Osteocyte (in vitro differentiated cells): Measurements from ENCODE around the gene TRMT112. TPM values are rescaled to one million over a fixed set of nuclear protein-coding genes. Genes with fewer than 3 reads are reported as not detected.

ENCODE experiments used
- DNase-seq: peaks from one replicate; pipeline ENCODE4 v3.0.0; 2021; ENCODE audit warnings: mixed read lengths; ENCODE audit not compliant: unreplicated experiment; ENCODE audit errors: extremely low spot score
- H3K27ac Mint-ChIP-seq: one replicate; pipeline ENCODE4 v1.8.0; 2021; ENCODE audit warnings: mild to moderate bottlenecking, mixed read lengths; ENCODE audit not compliant: unreplicated experiment
- H3K27me3 Mint-ChIP-seq: one replicate; pipeline ENCODE4 v1.8.0; 2021; ENCODE audit warnings: mixed read lengths; ENCODE audit not compliant: unreplicated experiment
- H3K36me3 Mint-ChIP-seq: one replicate; pipeline ENCODE4 v1.8.0; 2021; ENCODE audit warnings: mixed read lengths; ENCODE audit not compliant: unreplicated experiment
- H3K4me1 Mint-ChIP-seq: one replicate; pipeline ENCODE4 v1.8.0; 2021; ENCODE audit warnings: mixed read lengths; ENCODE audit not compliant: unreplicated experiment
- H3K4me3 Mint-ChIP-seq: one replicate; pipeline ENCODE4 v1.8.0; 2021; ENCODE audit warnings: mild to moderate bottlenecking, moderate library complexity, mixed read lengths; ENCODE audit not compliant: unreplicated experiment
- H3K9me3 Mint-ChIP-seq: one replicate; pipeline ENCODE4 v1.8.0; 2021; ENCODE audit warnings: mixed read lengths; ENCODE audit not compliant: unreplicated experiment
- total RNA-seq: library from RNA; stranded (reverse); gene quantifications from 2 replicates; pipeline ENCODE4 v1.2.1, GENCODE V29; 2021
- TF ChIP-seq, protein P1 (sequence below): fragments of 200-600 bp; sonication (generic); IDR thresholded peaks from 2 replicates; pipeline ENCODE4 v1.5.0; 2021; ENCODE audit warnings: antibody characterized with exemption, mild to moderate bottlenecking, moderate library complexity

Gene TRMT112
- total RNA-seq, 1 donor from 2014 or later, result 159 TPM

GRCh38 chr11:64349404-64349803 lies 32.0 kb upstream of the TRMT112 start:
- Mint-ChIP-seq H3K27me3 (no peaks in the 10 kb centered on the region), H3K9me3 (no peaks in the 10 kb centered on the region), H3K36me3 (no peaks in the 10 kb centered on the region), H3K4me1 (no peaks in the 10 kb centered on the region), H3K4me3 (no peak overlapping the region), H3K27ac (no peak overlapping the region)
- DNase-seq, result no peak
- TF ChIP-seq, protein P1, sequence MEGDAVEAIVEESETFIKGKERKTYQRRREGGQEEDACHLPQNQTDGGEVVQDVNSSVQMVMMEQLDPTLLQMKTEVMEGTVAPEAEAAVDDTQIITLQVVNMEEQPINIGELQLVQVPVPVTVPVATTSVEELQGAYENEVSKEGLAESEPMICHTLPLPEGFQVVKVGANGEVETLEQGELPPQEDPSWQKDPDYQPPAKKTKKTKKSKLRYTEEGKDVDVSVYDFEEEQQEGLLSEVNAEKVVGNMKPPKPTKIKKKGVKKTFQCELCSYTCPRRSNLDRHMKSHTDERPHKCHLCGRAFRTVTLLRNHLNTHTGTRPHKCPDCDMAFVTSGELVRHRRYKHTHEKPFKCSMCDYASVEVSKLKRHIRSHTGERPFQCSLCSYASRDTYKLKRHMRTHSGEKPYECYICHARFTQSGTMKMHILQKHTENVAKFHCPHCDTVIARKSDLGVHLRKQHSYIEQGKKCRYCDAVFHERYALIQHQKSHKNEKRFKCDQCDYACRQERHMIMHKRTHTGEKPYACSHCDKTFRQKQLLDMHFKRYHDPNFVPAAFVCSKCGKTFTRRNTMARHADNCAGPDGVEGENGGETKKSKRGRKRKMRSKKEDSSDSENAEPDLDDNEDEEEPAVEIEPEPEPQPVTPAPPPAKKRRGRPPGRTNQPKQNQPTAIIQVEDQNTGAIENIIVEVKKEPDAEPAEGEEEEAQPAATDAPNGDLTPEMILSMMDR, result no peak

DNA sequence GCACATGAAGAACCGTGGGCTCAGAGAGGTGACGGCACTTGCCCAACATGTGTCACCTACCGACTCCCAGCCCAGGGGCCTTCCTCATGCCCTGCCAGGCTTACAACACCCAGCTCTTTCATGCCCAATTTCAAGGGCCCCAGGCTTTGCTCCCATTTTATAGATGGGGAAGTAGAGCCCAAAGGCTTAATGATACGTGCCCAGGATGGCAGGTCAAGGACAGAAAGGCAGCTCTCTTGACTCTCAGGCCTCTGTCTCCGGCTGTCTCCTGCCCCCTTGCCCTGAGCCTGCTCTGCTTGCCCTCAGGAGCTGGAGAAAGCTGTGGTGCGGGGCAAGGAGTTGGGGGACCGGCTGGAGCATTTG lies 31.6 kb upstream of the TRMT112 start:
- Mint-ChIP-seq H3K27ac (no peak overlapping the region), H3K9me3 (no peaks in the 10 kb centered on the region), H3K27me3 (no peaks in the 10 kb centered on the region), H3K4me3 (no peak overlapping the region), H3K4me1 (no peaks in the 10 kb centered on the region), H3K36me3 (no peaks in the 10 kb centered on the region)
- TF ChIP-seq, protein P1, result no peak
- DNase-seq, result no peak

DNA sequence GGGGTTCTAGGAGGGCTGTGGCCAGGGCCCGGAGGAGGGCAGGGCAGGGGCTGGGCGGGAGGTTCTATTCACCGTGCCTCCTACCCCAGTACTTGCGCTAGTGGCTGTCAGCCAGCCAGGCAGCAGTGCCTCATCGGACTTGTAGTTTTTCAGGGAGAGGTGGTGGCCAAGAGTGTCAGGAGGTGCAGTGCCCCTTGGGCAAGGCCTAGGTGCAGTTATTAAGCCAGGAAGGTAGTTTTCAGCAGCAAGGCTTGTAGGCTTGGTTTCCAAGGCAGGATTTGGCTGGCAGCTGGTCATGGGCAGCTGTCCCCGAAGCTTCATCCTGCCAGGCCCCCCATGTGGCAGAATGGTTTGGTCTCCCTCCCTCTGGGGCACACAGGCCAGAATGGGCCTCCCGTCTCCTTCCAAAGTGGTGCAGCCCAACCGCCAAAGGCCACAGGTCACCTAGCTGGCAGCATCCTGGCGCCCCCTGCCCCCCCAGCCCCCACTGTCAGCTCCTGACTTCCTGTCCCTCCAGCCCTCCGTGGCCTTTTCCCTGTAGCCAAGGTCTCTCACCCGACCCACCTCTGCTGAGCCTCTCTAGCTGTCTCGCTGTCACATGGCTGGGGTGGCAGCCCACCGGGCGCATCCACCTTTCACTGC lies 31.1 kb upstream of the TRMT112 start:
- no peaks in the 10 kb centered on the region for H3K4me1 Mint-ChIP-seq
- H3K27ac Mint-ChIP-seq, result no peak overlapping the region
- H3K4me3 Mint-ChIP-seq, result no peak overlapping the region
- TF ChIP-seq, protein P1, result no peak
- H3K36me3 Mint-ChIP-seq, result no peaks in the 10 kb centered on the region
- H3K27me3 Mint-ChIP-seq, result no peaks in the 10 kb centered on the region
- no peak for DNase-seq
- no peaks in the 10 kb centered on the region for H3K9me3 Mint-ChIP-seq

DNA sequence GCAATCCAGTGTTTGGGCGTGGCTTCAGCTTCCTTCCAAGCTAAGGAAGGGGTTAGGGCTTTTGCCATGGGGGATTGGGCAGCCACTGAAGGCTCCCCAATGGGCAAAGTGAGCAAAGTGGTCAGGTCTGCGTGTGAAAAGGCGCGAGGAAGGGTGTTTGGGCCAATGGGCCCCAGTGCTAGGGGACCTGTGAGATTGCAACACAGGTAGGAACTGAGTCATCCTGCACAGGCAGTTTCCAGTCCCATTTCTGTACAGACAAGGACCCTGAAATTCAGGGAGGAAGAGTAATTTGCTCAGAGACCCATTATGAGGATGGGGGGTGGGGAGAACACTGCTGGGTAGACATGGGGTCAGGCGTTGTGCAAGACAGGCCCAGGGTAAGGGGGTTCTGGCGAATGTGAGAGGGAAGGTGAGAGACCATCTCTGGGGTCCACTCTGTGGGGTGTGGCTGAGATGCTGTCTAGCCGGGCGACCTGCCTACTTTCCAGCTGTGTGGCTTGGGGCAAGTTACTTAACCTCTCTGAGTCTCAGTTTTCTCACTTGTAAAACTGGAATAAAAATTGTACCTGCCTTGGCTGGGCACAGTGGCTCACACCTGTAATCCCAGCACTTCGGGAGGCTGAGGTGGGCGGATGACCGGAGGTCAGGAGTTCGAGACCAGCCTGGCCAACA lies 30.0 kb upstream of the TRMT112 start:
- H3K4me1 Mint-ChIP-seq, result no peaks in the 10 kb centered on the region
- TF ChIP-seq, protein P1, result no peak

GRCh38 chr11:64344787-64345186 lies 27.4 kb upstream of the TRMT112 start:
- no peaks in the 10 kb centered on the region for H3K4me1 Mint-ChIP-seq
- no peaks in the 10 kb centered on the region for H3K27me3 Mint-ChIP-seq
- TF ChIP-seq, protein P1, result no peak
- no peak overlapping the region for H3K27ac Mint-ChIP-seq
- no peaks in the 10 kb centered on the region for H3K36me3 Mint-ChIP-seq
- no peak for DNase-seq
- no peaks in the 10 kb centered on the region for H3K9me3 Mint-ChIP-seq
- H3K4me3 Mint-ChIP-seq, result no peak overlapping the region

More for the DNA sequence above, 30.0 kb upstream of the TRMT112 start:
- no peak for DNase-seq
- Mint-ChIP-seq H3K27me3 (no peaks in the 10 kb centered on the region), H3K4me3 (no peak overlapping the region), H3K27ac (no peak overlapping the region), H3K9me3 (no peaks in the 10 kb centered on the region), H3K36me3 (no peaks in the 10 kb centered on the region)
